SK-N-SH (cell line): ENCODE measurements around the gene AGBL1. TPM values are rescaled to one million over a fixed set of nuclear protein-coding genes. Genes with fewer than 3 reads are reported as not detected.

ENCODE experiments used
- CTCF ChIA-PET: fragments of 300-600, 350-600 bp; formaldehyde crosslinking; extraction: SDS; loops from one replicate; lab custom pipeline; 2021; lab: Yijun Ruan, JAX
- POLR2A ChIA-PET: fragments of 350-600 bp; sonication (Branson Sonifier 250); formaldehyde crosslinking; extraction: SDS; loops from one replicate; lab custom pipeline; 2020; ENCODE audit warnings: antibody characterized with exemption, inconsistent platforms; lab: Yijun Ruan, JAX
- DNase-seq: peaks from one replicate; pipeline ENCODE4 v3.0.0; 2012
- H2AFZ ChIP-seq: fragments of 200-600 bp; sonication (generic); 2 replicates; pipeline ENCODE4 v1.8.1; 2016; ENCODE audit warnings: antibody characterized with exemption, mild to moderate bottlenecking, low read depth
- H3F3A ChIP-seq: fragments of 200-600 bp; sonication (generic); replicated peaks from 2 replicates; pipeline ENCODE3; 2016; ENCODE audit warnings: antibody characterized with exemption, mild to moderate bottlenecking; ENCODE audit not compliant: insufficient read depth
- H3K27ac ChIP-seq, 2 experiments: fragments of 200-500 bp in 1 of 2; fragments of 200-600 bp in 1 of 2; sonication (Bioruptor generic) in 1 of 2; sonication (generic), shearing (Covaris generic) in 1 of 2; 2 replicates each; pipeline versions ENCODE4 v1.5.1 to v1.6.1; 2014 to 2016; ENCODE audit warnings: low read depth in 2 of 2, inconsistent platforms in 1 of 2, low read length in 1 of 2, mild to moderate bottlenecking in 1 of 2, mixed read lengths in 1 of 2
- H3K27me3 ChIP-seq: fragments of 200-600 bp; sonication (generic), shearing (Covaris generic); 2 replicates; pipeline ENCODE4 v1.6.1; 2016; ENCODE audit warnings: mixed run types; ENCODE audit not compliant: insufficient read depth
- H3K36me3 ChIP-seq, 2 experiments: fragments of 200-500 bp in 1 of 2; fragments of 200-600 bp in 1 of 2; sonication (Bioruptor generic) in 1 of 2; sonication (generic) in 1 of 2; replicated peaks in 1 of 2; 2 replicates each; pipeline versions ENCODE3 to v1.5.1; 2014 to 2016; ENCODE audit warnings: low read length in 1 of 2, mild to moderate bottlenecking in 1 of 2; ENCODE audit not compliant: insufficient read depth in 2 of 2, control insufficient read depth in 1 of 2
- H3K4me1 ChIP-seq, 2 experiments: fragments of 200-500 bp in 1 of 2; fragments of 200-600 bp in 1 of 2; sonication (Bioruptor generic) in 1 of 2; sonication (generic), shearing (Covaris generic) in 1 of 2; 2 replicates each; pipeline versions ENCODE4 v1.5.1 to v1.6.1; 2014 to 2016; ENCODE audit warnings: low read depth in 1 of 2, low read length in 1 of 2, mixed run types in 1 of 2; ENCODE audit not compliant: insufficient read depth in 2 of 2, control insufficient read depth in 1 of 2
- H3K4me2 ChIP-seq: fragments of 200-600 bp; sonication (generic), shearing (Covaris generic); 2 replicates; pipeline ENCODE4 v1.6.1; 2017; ENCODE audit warnings: mixed run types
- H3K4me3 ChIP-seq, 2 experiments: fragments of 200-500 bp in 1 of 2; fragments of 200-600 bp in 1 of 2; sonication (Bioruptor generic) in 1 of 2; sonication (generic), shearing (Covaris generic) in 1 of 2; 2 replicates each; pipeline versions ENCODE4 v1.5.1 to v1.8.1; 2014 to 2016; ENCODE audit warnings: low read depth in 2 of 2, inconsistent platforms in 1 of 2, low read length in 1 of 2, mild to moderate bottlenecking in 1 of 2, mixed read lengths in 1 of 2, moderate library complexity in 1 of 2
- H3K79me2 ChIP-seq: fragments of 200-600 bp; sonication (generic); 2 replicates; pipeline ENCODE4 v1.8.1; 2017; ENCODE audit warnings: mild to moderate bottlenecking; ENCODE audit not compliant: insufficient read depth
- H3K9ac ChIP-seq: fragments of 200-600 bp; sonication (generic); 2 replicates; pipeline ENCODE4 v1.6.1; 2017; ENCODE audit warnings: mixed run types
- H3K9me2 ChIP-seq: fragments of 200-600 bp; sonication (generic); 2 replicates; pipeline ENCODE4 v1.6.1; 2017; ENCODE audit warnings: mixed run types
- H3K9me3 ChIP-seq: fragments of 200-600 bp; sonication (generic); 2 replicates; pipeline ENCODE4 v1.6.1; 2017; ENCODE audit warnings: mixed run types, mild to moderate bottlenecking, moderate library complexity
- H4K20me1 ChIP-seq: fragments of 200-600 bp; sonication (generic); 2 replicates; pipeline ENCODE4 v1.6.1; 2017; ENCODE audit warnings: mild to moderate bottlenecking, mixed run types; ENCODE audit not compliant: insufficient read depth
- CTCF ChIP-seq: fragments of 200-600 bp; sonication (generic); IDR thresholded peaks from 2 replicates; pipeline ENCODE4 v1.6.1; 2017; ENCODE audit warnings: antibody characterized with exemption, mild to moderate bottlenecking, moderate library complexity
- EP300 ChIP-seq, 2 experiments: IDR thresholded peaks; 2 replicates each; pipeline versions ENCODE4 v1.4.0 to v1.6.1; 2012; ENCODE audit warnings: borderline replicate concordance in 1 of 2, low read depth in 1 of 2, low read length in 1 of 2
- EZH2phosphoT487 ChIP-seq: fragments of 200-600 bp; sonication (generic); IDR thresholded peaks from 2 replicates; pipeline ENCODE4 v1.6.1; 2017; ENCODE audit warnings: low read depth, mixed run types, mild to moderate bottlenecking, antibody characterized with exemption, moderate library complexity, borderline replicate concordance
- FOSL2 ChIP-seq: IDR thresholded peaks from 2 replicates; pipeline ENCODE4 v1.4.0; 2012; ENCODE audit warnings: low read depth, mild to moderate bottlenecking, moderate library complexity, borderline replicate concordance
- GATA2 ChIP-seq: sonication (generic); formaldehyde crosslinking; IDR thresholded peaks from 2 replicates; pipeline ENCODE4 v1.5.0; 2020; ENCODE audit warnings: mild to moderate bottlenecking, missing genetic modification reagents
- JUND ChIP-seq: IDR thresholded peaks from 2 replicates; pipeline ENCODE4 v1.4.0; 2012
- MAX ChIP-seq: IDR thresholded peaks from 2 replicates; pipeline ENCODE4 v1.4.0; 2012; ENCODE audit warnings: low read depth
- NFIC ChIP-seq: IDR thresholded peaks from 2 replicates; pipeline ENCODE4 v1.4.0; 2012; ENCODE audit warnings: borderline replicate concordance
- PBX3 ChIP-seq: IDR thresholded peaks from 2 replicates; pipeline ENCODE4; 2012
- RAD21 ChIP-seq: IDR thresholded peaks from 2 replicates; pipeline ENCODE4 v1.6.1; 2012; ENCODE audit warnings: mild to moderate bottlenecking, low read length
- RFX5 ChIP-seq: IDR thresholded peaks from 2 replicates; pipeline ENCODE4 v1.6.1; 2012; ENCODE audit warnings: mild to moderate bottlenecking, improper control_type of control experiment, low read length
- RXRA ChIP-seq: IDR thresholded peaks from 2 replicates; pipeline ENCODE4 v1.4.0; 2012; ENCODE audit warnings: low read depth, mild to moderate bottlenecking, borderline replicate concordance
- SMC3 ChIP-seq: IDR thresholded peaks from 2 replicates; pipeline ENCODE4 v1.6.1; 2012; ENCODE audit warnings: low read depth, low read length, improper control_type of control experiment
- USF1 ChIP-seq: IDR thresholded peaks from 2 replicates; pipeline ENCODE4 v1.4.0; 2012; ENCODE audit warnings: low read depth, borderline replicate concordance
- USF2 ChIP-seq: fragments of 150-350 bp; IDR thresholded peaks from 2 replicates; pipeline ENCODE4 v1.6.1; 2017; ENCODE audit warnings: antibody characterized with exemption, low read length, low read depth, borderline replicate concordance
- whole genome bisulfite sequencing: methylation state at CpG from one replicate; pipeline ENCODE4 v1.1.6; 2017; ENCODE audit warnings: low lambda C conversion rate; 5-methylcytosine and 5-hydroxymethylcytosine counted together
- polyA plus RNA-seq, 3 experiments: library from polyadenylated mRNA; depleted of rRNA; stranded (reverse); fragments of >200 nt; gene quantifications; 2 replicates each; pipeline ENCODE4 v1.2.3, GENCODE V29; 2012

AGBL1 gene
- polyA plus RNA-seq, 1 of the 3 experiments (the other 2 are of a cell fraction), result not detected

GRCh38 chr15:86773736-86774135, 694.1 kb downstream of the AGBL1 start (continued):
- TF ChIP-seq USF2 (no peak), RAD21 (no peak), USF1 (no peak), SMC3 (no peak), JUND (no peak), NFIC (no peak), MAX (no peak), RFX5 (no peak), FOSL2 (no peak), CTCF (no peak), GATA2 (CRISPR knock-in tag) (no peak)

- no peaks in the 10 kb centered on the region for H3K79me2 ChIP-seq
- no peak overlapping the region for H3K27ac ChIP-seq
- no peaks in the 10 kb centered on the region for H3K9me2 ChIP-seq
- TF ChIP-seq RXRA (no peak), EP300 (IDR thresholded peaks at IDR 0.05; ENCODE audit: borderline replicate concordance in 1 of 2, low read depth in 1 of 2, low read length in 1 of 2) (no peak), EZH2phosphoT487 (no peak), PBX3 (no peak)
- ChIA-PET CTCF (interaction anchor here (0.6 to 1.0 kb wide), 3 partner anchors 8 to 21 kb away, joined by 3 to 4 read pairs (median 3); no protein-coding TSS in a partner anchor), POLR2A (no interaction called here)
- no peaks in the 10 kb centered on the region for H3K27me3 ChIP-seq
- H3K36me3 ChIP-seq, result no peaks in the 10 kb centered on the region
- 44% methylated on average over 2 of the region's 2 CpGs for WGBS
- no peak overlapping the region for H2AFZ ChIP-seq
- no peaks in the 10 kb centered on the region for H4K20me1 ChIP-seq
- H3K4me1 ChIP-seq, result peaks cover 0 to 4% of the 10 kb centered on the region in 2 experiments; a peak in 2 of 4 replicates
- H3K9ac ChIP-seq, result no peak overlapping the region
- no peak overlapping the region for H3K4me2 ChIP-seq
- DNase-seq, result no peak
- no peak overlapping the region for H3K4me3 ChIP-seq
- H3F3A ChIP-seq, result no peaks in the 10 kb centered on the region
- H3K9me3 ChIP-seq, result no peaks in the 10 kb centered on the region
Observed at GRCh38 chr15:86776145-86776544, 696.5 kb downstream of the AGBL1 start.
